ENCODE data around the gene SDC4.

Gene SDC4

DNA sequence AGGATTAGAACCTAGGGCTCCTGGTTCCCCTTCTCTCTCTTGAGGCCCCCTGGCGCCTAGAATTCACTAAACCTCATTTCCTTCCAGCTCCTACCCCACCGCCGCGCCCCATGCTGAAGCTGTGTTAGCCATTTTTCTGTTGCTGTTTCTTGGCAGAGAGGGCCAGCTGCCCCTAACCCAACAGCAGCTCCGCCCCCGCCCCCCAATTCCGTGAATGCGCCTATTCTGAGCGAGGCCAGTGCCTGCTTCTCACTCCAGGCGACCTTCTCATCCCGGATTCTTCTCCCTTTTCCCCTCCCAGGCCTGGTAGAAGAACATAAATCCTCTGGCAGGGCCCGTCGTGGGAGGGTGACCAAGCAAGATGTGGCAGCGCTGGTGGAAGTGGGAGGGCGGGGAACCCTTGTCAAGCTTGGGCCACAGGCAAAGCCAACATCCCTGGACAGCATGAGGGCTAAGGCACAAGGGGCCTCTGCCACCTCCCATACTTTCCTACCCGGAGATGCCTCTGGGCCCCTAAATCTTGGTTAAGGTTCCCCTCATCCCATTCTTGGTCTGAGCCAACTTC is 41.1 kb downstream of the SDC4 start:
- 85 to 92% methylated on average over 16 of the region's 16 CpGs for WGBS, 2 experiments

DNA sequence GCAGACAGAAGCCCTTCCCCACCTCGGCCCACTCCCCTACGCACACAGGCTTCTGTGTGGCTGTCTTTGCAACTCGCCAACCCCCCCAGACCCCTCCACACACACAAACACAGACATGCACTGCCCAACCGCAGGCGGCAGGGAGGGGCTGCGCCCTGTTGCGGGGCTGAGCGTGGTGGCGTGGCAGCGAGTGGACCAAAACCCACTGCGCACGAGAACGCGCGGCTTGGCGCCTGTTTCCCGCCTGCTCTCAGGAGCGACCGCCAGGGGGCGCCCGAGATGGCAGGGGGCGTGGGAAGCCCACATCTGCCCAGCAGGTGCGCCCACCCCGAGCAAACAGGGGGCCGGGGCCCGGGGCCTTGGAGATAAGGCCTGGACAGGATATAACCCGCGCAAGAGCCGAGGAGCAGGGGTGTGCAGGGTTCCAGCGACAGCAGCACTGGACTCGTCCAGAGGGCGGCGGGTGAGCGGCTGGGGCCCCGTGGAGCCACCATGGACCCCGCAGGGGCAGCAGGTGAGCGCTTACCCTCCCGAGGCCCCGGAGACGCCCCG is 41.7 kb downstream of the SDC4 start, which contains the start of gene RBPJL:
RBPJL (plus strand) TSS at position 410 of the 552 bp plus-strand sequence; CDS start at position 493, 83 bp downstream.
- H3K36me3 ChIP-seq (ENCODE audit: control insufficient read depth, insufficient read depth, low read length) = no peaks in the 10 kb centered on the region
- H3K27me3 ChIP-seq (ENCODE audit: control insufficient read depth, insufficient read depth, low read length, poor library complexity, severe bottlenecking) = no peaks in the 10 kb centered on the region
- WGBS, 2 experiments = 58 to 60% methylated on average over 41 of the region's 41 CpGs

More for the DNA sequence above, 41.1 kb downstream of the SDC4 start:
- Histone ChIP-seq H3K27me3 (ENCODE audit: control insufficient read depth, insufficient read depth, low read length, poor library complexity, severe bottlenecking) (peaks cover 3% of the 10 kb centered on the region), H3K4me1 (ENCODE audit: control insufficient read depth, insufficient read depth, low read length) (no peaks in the 10 kb centered on the region), H3K27ac (ENCODE audit: insufficient read depth, low read depth, low read length, poor library complexity, severe bottlenecking) (no peak overlapping the region), H3K36me3 (ENCODE audit: control insufficient read depth, insufficient read depth, low read length) (no peaks in the 10 kb centered on the region), H3K9me3 (ENCODE audit: control insufficient read depth, low read length) (no peaks in the 10 kb centered on the region), H3K4me3 (ENCODE audit: insufficient read depth, low read depth, low read length) (no peak overlapping the region)

DNA sequence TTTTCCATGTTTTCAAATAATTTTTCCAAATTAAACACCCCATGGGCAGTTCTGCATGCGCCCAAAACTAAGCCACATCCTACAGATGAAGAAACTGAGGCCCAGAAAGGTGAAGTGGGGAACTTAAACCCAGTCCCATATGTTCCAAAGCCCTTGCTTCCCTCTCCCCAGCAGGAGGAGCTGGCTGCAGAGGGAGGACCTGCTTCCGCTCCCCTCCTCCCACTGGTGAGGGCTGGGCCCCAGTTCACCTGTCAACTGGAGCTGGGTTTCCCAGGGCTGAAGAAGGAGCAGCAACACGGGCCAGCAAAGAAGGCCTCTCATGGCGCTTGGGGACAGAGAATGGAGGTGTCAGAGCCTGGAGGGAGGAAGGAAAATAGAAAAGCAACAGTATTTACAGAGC is 43.0 kb downstream of the SDC4 start:
- no peaks in the 10 kb centered on the region for H3K27me3 ChIP-seq (ENCODE audit: control insufficient read depth, insufficient read depth, low read length, poor library complexity, severe bottlenecking)
- no peaks in the 10 kb centered on the region for H3K9me3 ChIP-seq (ENCODE audit: control insufficient read depth, low read length)
- H3K4me3 ChIP-seq (ENCODE audit: insufficient read depth, low read depth, low read length) = no peak overlapping the region
- 77 to 81% methylated on average over 4 of the region's 4 CpGs for WGBS, 2 experiments
- H3K36me3 ChIP-seq (ENCODE audit: control insufficient read depth, insufficient read depth, low read length) = no peaks in the 10 kb centered on the region
- H3K27ac ChIP-seq (ENCODE audit: insufficient read depth, low read depth, low read length, poor library complexity, severe bottlenecking) = no peak overlapping the region
- H3K4me1 ChIP-seq (ENCODE audit: control insufficient read depth, insufficient read depth, low read length) = no peaks in the 10 kb centered on the region

More for the DNA sequence above, 41.7 kb downstream of the SDC4 start, which contains the start of gene RBPJL:
- no peaks in the 10 kb centered on the region for H3K9me3 ChIP-seq (ENCODE audit: control insufficient read depth, low read length)
- H3K4me3 ChIP-seq (ENCODE audit: insufficient read depth, low read depth, low read length) = no peak within 1 kb of the TSS
- H3K4me1 ChIP-seq (ENCODE audit: control insufficient read depth, insufficient read depth, low read length) = no peaks in the 10 kb centered on the region
- H3K27ac ChIP-seq (ENCODE audit: insufficient read depth, low read depth, low read length, poor library complexity, severe bottlenecking) = no peak within 1 kb of the TSS

DNA sequence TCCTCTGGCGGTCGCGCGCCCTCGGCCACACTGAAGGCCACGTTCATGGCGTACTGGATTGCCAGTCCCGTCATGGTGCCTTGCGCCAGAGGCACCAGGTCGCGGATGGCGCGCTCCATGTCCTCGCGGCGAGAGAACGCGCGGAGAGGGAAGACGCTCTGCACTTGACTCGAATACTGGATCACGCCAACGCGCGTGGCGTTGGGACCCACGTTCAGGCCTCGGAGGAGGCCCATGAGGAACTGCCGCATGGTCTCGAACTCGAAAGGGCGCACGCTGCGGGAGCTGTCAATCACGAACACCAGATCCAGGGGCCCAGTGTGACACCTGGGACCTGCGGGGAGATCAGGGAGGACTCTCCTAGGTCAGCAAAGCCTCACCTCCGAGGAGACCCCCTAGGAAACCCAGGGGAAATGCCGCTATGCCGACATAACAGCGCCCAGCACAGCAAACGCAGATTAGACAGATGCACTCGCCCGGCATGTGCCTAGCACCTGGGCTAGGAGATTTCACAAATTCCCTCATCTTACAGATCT is 43.7 kb downstream of the SDC4 start:
- Histone ChIP-seq H3K4me3 (ENCODE audit: insufficient read depth, low read depth, low read length) (no peak overlapping the region), H3K27me3 (ENCODE audit: control insufficient read depth, insufficient read depth, low read length, poor library complexity, severe bottlenecking) (no peaks in the 10 kb centered on the region), H3K36me3 (ENCODE audit: control insufficient read depth, insufficient read depth, low read length) (no peaks in the 10 kb centered on the region), H3K27ac (ENCODE audit: insufficient read depth, low read depth, low read length, poor library complexity, severe bottlenecking) (no peak overlapping the region), H3K4me1 (ENCODE audit: control insufficient read depth, insufficient read depth, low read length) (no peaks in the 10 kb centered on the region), H3K9me3 (ENCODE audit: control insufficient read depth, low read length) (no peaks in the 10 kb centered on the region)
- 96% methylated on average over 43 of the region's 43 CpGs for WGBS, 2 experiments

GRCh38 chr20:45303586-45304463 is 44.4 kb downstream of the SDC4 start:
- no peak overlapping the region for H3K4me3 ChIP-seq (ENCODE audit: insufficient read depth, low read depth, low read length)
- H3K9me3 ChIP-seq (ENCODE audit: control insufficient read depth, low read length) = no peaks in the 10 kb centered on the region
- no peaks in the 10 kb centered on the region for H3K27me3 ChIP-seq (ENCODE audit: control insufficient read depth, insufficient read depth, low read length, poor library complexity, severe bottlenecking)
- 94% methylated on average over 47 of the region's 47 CpGs for WGBS, 2 experiments
- H3K36me3 ChIP-seq (ENCODE audit: control insufficient read depth, insufficient read depth, low read length) = no peaks in the 10 kb centered on the region
- H3K4me1 ChIP-seq (ENCODE audit: control insufficient read depth, insufficient read depth, low read length) = no peaks in the 10 kb centered on the region
- no peak overlapping the region for H3K27ac ChIP-seq (ENCODE audit: insufficient read depth, low read depth, low read length, poor library complexity, severe bottlenecking)

DNA sequence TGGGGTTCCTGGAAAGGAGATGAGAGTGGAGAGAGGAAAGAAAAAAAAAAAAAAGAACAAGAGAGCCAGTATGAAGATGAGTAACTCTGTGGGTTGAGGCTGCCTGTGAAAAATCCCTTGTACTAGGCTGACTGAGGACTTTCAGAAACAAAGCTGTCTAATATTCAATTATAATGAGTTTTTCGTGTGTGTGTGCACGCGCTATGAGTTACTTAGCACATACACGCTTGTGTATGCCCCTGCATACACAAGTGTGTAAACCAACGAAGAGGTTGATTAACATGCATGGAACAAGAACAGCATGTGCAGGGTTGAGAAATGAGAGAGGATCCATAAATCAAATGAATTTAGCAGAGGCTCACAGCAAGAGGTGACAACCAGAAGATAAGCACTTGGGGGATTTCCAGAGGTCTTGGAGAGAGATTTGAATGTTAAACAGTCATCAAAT is 46.4 kb downstream of the SDC4 start:
- Histone ChIP-seq H3K9me3 (ENCODE audit: control insufficient read depth, low read length) (no peaks in the 10 kb centered on the region), H3K27me3 (ENCODE audit: control insufficient read depth, insufficient read depth, low read length, poor library complexity, severe bottlenecking) (no peaks in the 10 kb centered on the region), H3K27ac (ENCODE audit: insufficient read depth, low read depth, low read length, poor library complexity, severe bottlenecking) (no peak overlapping the region), H3K4me3 (ENCODE audit: insufficient read depth, low read depth, low read length) (no peak overlapping the region), H3K4me1 (ENCODE audit: control insufficient read depth, insufficient read depth, low read length) (no peaks in the 10 kb centered on the region), H3K36me3 (ENCODE audit: control insufficient read depth, insufficient read depth, low read length) (no peaks in the 10 kb centered on the region)
- 95 to 98% methylated on average over 5 of the region's 5 CpGs for WGBS, 2 experiments

GRCh38 chr20:45300961-45301360 is 47.3 kb downstream of the SDC4 start:
- no peaks in the 10 kb centered on the region for H3K4me1 ChIP-seq (ENCODE audit: control insufficient read depth, insufficient read depth, low read length)
- H3K36me3 ChIP-seq (ENCODE audit: control insufficient read depth, insufficient read depth, low read length) = no peaks in the 10 kb centered on the region
- no peaks in the 10 kb centered on the region for H3K9me3 ChIP-seq (ENCODE audit: control insufficient read depth, low read length)
- H3K27me3 ChIP-seq (ENCODE audit: control insufficient read depth, insufficient read depth, low read length, poor library complexity, severe bottlenecking) = no peaks in the 10 kb centered on the region
- 45 to 46% methylated on average over 4 of the region's 4 CpGs for WGBS, 2 experiments
- H3K27ac ChIP-seq (ENCODE audit: insufficient read depth, low read depth, low read length, poor library complexity, severe bottlenecking) = no peak overlapping the region
- no peak overlapping the region for H3K4me3 ChIP-seq (ENCODE audit: insufficient read depth, low read depth, low read length)

DNA sequence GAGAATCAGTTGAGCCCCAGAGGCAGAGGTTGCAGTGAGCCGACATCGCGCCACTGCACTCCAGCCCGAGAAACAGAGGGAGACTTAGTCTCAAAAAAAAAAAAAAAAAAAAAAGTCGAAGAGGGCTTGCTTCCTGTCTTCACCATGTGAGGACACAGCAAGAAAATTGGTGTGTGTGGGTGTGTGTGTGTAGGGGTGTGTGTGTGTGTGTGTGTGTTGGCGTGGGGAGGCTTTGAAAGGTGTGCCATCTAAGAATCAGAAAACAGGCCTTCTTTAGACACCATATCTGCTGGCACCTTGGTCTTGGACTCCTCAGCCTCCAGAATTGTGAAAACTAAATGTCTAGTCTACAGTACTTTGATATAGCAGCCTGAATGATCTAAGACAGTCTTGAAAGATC is 48.4 kb downstream of the SDC4 start:
- 87 to 89% methylated on average over 6 of the region's 6 CpGs for WGBS, 2 experiments
- Histone ChIP-seq H3K36me3 (ENCODE audit: control insufficient read depth, insufficient read depth, low read length) (no peaks in the 10 kb centered on the region), H3K27me3 (ENCODE audit: control insufficient read depth, insufficient read depth, low read length, poor library complexity, severe bottlenecking) (no peaks in the 10 kb centered on the region)

GRCh38 chr20:45297786-45298497 is 50.3 kb downstream of the SDC4 start:
- Histone ChIP-seq H3K9me3 (ENCODE audit: control insufficient read depth, low read length) (no peaks in the 10 kb centered on the region), H3K27ac (ENCODE audit: insufficient read depth, low read depth, low read length, poor library complexity, severe bottlenecking) (no peak overlapping the region), H3K4me3 (ENCODE audit: insufficient read depth, low read depth, low read length) (no peak overlapping the region), H3K4me1 (ENCODE audit: control insufficient read depth, insufficient read depth, low read length) (no peaks in the 10 kb centered on the region), H3K36me3 (ENCODE audit: control insufficient read depth, insufficient read depth, low read length) (no peaks in the 10 kb centered on the region), H3K27me3 (ENCODE audit: control insufficient read depth, insufficient read depth, low read length, poor library complexity, severe bottlenecking) (peaks cover 17% of the 10 kb centered on the region)
- 94 to 95% methylated on average over 52 of the region's 52 CpGs for WGBS, 2 experiments

More for the DNA sequence above, 48.4 kb downstream of the SDC4 start:
- no peaks in the 10 kb centered on the region for H3K9me3 ChIP-seq (ENCODE audit: control insufficient read depth, low read length)
- H3K27ac ChIP-seq (ENCODE audit: insufficient read depth, low read depth, low read length, poor library complexity, severe bottlenecking) = no peak overlapping the region
- H3K4me3 ChIP-seq (ENCODE audit: insufficient read depth, low read depth, low read length) = no peak overlapping the region
- H3K4me1 ChIP-seq (ENCODE audit: control insufficient read depth, insufficient read depth, low read length) = no peaks in the 10 kb centered on the region
